VCaP (cell line): Measurements from ENCODE around the gene MMADHC.

Source experiments
- H3K27ac ChIP-seq: fragments of 450-650 bp; 2 replicates; pipeline ENCODE4 v1.5.1; 2017
- CTCF ChIP-seq: fragments of 450-650 bp; conservative IDR thresholded peaks from 2 replicates; pipeline ENCODE4 v1.5.1; 2017; ENCODE audit warnings: mild to moderate bottlenecking, moderate library complexity

MMADHC gene

GRCh38 chr2:149587220-149587949, at the start of gene MMADHC:
TSS of gene MMADHC (minus strand) at chr2:149587775. CDS start at chr2:149587097, 678 bp downstream.
- no peak for TF ChIP-seq CTCF
- H3K27ac ChIP-seq, result peak within 1 kb of the TSS; percentile 99

- no peak overlapping the region for H3K27ac ChIP-seq
- TF ChIP-seq CTCF, result no peak
These were observed 46.5 kb upstream of the MMADHC start for GRCh38 chr2:149634103-149634502.

- H3K27ac ChIP-seq, result no peak overlapping the region
- no peak for TF ChIP-seq CTCF
These were observed 42.9 kb upstream of the MMADHC start for GRCh38 chr2:149630445-149630844.

GRCh38 chr2:149629026-149629425, 41.5 kb upstream of the MMADHC start:
- no peak overlapping the region for H3K27ac ChIP-seq
- TF ChIP-seq CTCF, result no peak

GRCh38 chr2:149627111-149627801, 39.7 kb upstream of the MMADHC start:
- no peak overlapping the region for H3K27ac ChIP-seq
- no peak for TF ChIP-seq CTCF

- H3K27ac ChIP-seq, result no peak overlapping the region
- no peak for TF ChIP-seq CTCF
These were observed 38.1 kb upstream of the MMADHC start for GRCh38 chr2:149625671-149626070.

- no peak overlapping the region for H3K27ac ChIP-seq
- TF ChIP-seq CTCF, result no peak
These were observed 37.7 kb upstream of the MMADHC start for GRCh38 chr2:149625271-149625670.
